HCT116 (cell line): ENCODE data around the gene FHOD3. TPM values are rescaled to one million over a fixed set of nuclear protein-coding genes. Genes with fewer than 3 reads are reported as not detected.

Experiments
- ATAC-seq: fragments of 200-7000 bp; cut with Tn5 transposase; 2 replicates; pipeline ENCODE4 v1.9.1; 2020; ENCODE audit warnings: mild to moderate bottlenecking, moderate library complexity
- BruUV-seq: library from RNA; stranded (reverse); fragments of 400-500 nt; replicated peaks from 2 replicates; lab custom pipeline; 2021; lab: Mats Ljungman, UMichigan
- CTCF ChIA-PET: fragments of 300-600 bp; sonication (Branson Sonifier 250); formaldehyde crosslinking; loops from one replicate; lab custom pipeline; 2021; ENCODE audit warnings: antibody characterized with exemption; lab: Charles Lee
- POLR2A ChIA-PET: fragments of 300-600, 350-600 bp; sonication (Branson Sonifier 250); formaldehyde crosslinking; loops from one replicate; lab custom pipeline; 2021; ENCODE audit warnings: antibody characterized with exemption; lab: Charles Lee
- RAD21 ChIA-PET, 2 experiments: fragments of 300-600 bp; sonication (Branson Sonifier 250); formaldehyde crosslinking; loops; one replicate each; lab custom pipeline; 2023; ENCODE audit warnings: low total read pairs in 2 of 2; ENCODE audit not compliant: uncharacterized antibody in 2 of 2, unreplicated experiment in 2 of 2, low non-redundant PET in 1 of 2; lab: Charles Lee
- DNase-seq: peaks from one replicate; pipeline ENCODE4 v3.0.0-alpha.2; 2010; ENCODE audit warnings: low read depth, low spot score
- H2AFZ ChIP-seq: fragments of 200-600 bp; shearing (Covaris generic), sonication (generic); 2 replicates; pipeline ENCODE4 v1.6.1; 2017; ENCODE audit warnings: low read depth, mixed run types, mixed read lengths, antibody characterized with exemption, low read length; ENCODE audit not compliant: poor library complexity, severe bottlenecking
- H3K27ac ChIP-seq: 2 replicates; pipeline ENCODE4 v1.5.1; 2012; ENCODE audit warnings: low read depth, low read length
- H3K27me3 ChIP-seq: fragments of 200-600 bp; sonication (generic); 2 replicates; pipeline ENCODE4 v1.6.1; 2016; ENCODE audit warnings: mixed run types, low read length, mixed read lengths; ENCODE audit not compliant: insufficient read depth
- H3K36me3 ChIP-seq, 2 experiments: fragments of 200-500 bp in 1 of 2; fragments of 200-600 bp in 1 of 2; sonication (Bioruptor generic) in 1 of 2; sonication (generic) in 1 of 2; 2 replicates each; pipeline versions ENCODE4 v1.5.1 to v1.6.1; 2014 to 2016; ENCODE audit warnings: low read length in 2 of 2, inconsistent platforms in 1 of 2, mixed read lengths in 1 of 2, mixed run types in 1 of 2; ENCODE audit not compliant: insufficient read depth in 2 of 2, control insufficient read depth in 1 of 2
- H3K4me1 ChIP-seq, 2 experiments: fragments of 200-600 bp in 1 of 2; sonication (generic) in 1 of 2; 2 replicates each; pipeline versions ENCODE4 v1.5.1 to v1.6.1; 2012 to 2017; ENCODE audit warnings: low read length in 2 of 2, inconsistent platforms in 1 of 2, mild to moderate bottlenecking in 1 of 2, mixed read lengths in 1 of 2, mixed run types in 1 of 2, moderate library complexity in 1 of 2; ENCODE audit not compliant: insufficient read depth in 2 of 2, control insufficient read depth in 1 of 2
- H3K4me2 ChIP-seq: fragments of 200-600 bp; sonication (generic); 2 replicates; pipeline ENCODE4 v1.6.1; 2017; ENCODE audit warnings: mixed run types, low read length, mixed read lengths
- H3K4me3 ChIP-seq, 2 experiments: fragments of 200-600 bp in 1 of 2; sonication (generic) in 1 of 2; replicated peaks in 1 of 2; 2 replicates each; pipeline ENCODE4 v1.5.1; 2011 to 2016; ENCODE audit warnings: low read length in 2 of 2, control low read depth in 1 of 2, low read depth in 1 of 2, mild to moderate bottlenecking in 1 of 2, mixed read lengths in 1 of 2, mixed run types in 1 of 2
- H3K79me2 ChIP-seq: fragments of 200-600 bp; sonication (generic); 2 replicates; pipeline ENCODE4 v1.6.1; 2017; ENCODE audit warnings: mild to moderate bottlenecking, mixed run types, low read length, moderate library complexity, mixed read lengths; ENCODE audit not compliant: insufficient read depth
- H3K9ac ChIP-seq: fragments of 200-600 bp; sonication (generic); 2 replicates; pipeline ENCODE4 v1.6.1; 2016; ENCODE audit warnings: low read length, mixed read lengths
- H3K9me2 ChIP-seq: fragments of 200-600 bp; sonication (generic), shearing (Covaris generic); 2 replicates; pipeline ENCODE4 v1.6.1; 2017; ENCODE audit warnings: mixed run types, mild to moderate bottlenecking, moderate library complexity; ENCODE audit not compliant: insufficient read depth
- H3K9me3 ChIP-seq, 2 experiments: fragments of 200-500 bp in 1 of 2; fragments of 200-600 bp in 1 of 2; sonication (Bioruptor generic) in 1 of 2; sonication (generic) in 1 of 2; 2 replicates each; pipeline ENCODE4 v1.6.1; 2014 to 2017; ENCODE audit warnings: low read length in 2 of 2, mixed read lengths in 2 of 2, inconsistent platforms in 1 of 2, low read depth in 1 of 2, mild to moderate bottlenecking in 1 of 2, mixed run types in 1 of 2, moderate library complexity in 1 of 2; ENCODE audit not compliant: control insufficient read depth in 1 of 2, insufficient read depth in 1 of 2
- H4K20me1 ChIP-seq: fragments of 200-600 bp; sonication (generic), shearing (Covaris generic); 2 replicates; pipeline ENCODE4 v1.6.1; 2017; ENCODE audit warnings: mixed run types, mild to moderate bottlenecking, moderate library complexity; ENCODE audit not compliant: insufficient read depth
- CEBPB ChIP-seq: IDR thresholded peaks from 2 replicates; pipeline ENCODE4 v1.6.1; 2012; ENCODE audit warnings: low read depth
- EGR1 ChIP-seq: IDR thresholded peaks from 2 replicates; pipeline ENCODE4 v1.6.1; 2012; ENCODE audit warnings: low read depth
- EZH2phosphoT487 ChIP-seq: fragments of 200-600 bp; IDR thresholded peaks from 2 replicates; pipeline ENCODE4 v1.6.1; 2018; ENCODE audit warnings: antibody characterized with exemption, borderline replicate concordance
- FOSL1 ChIP-seq: IDR thresholded peaks from 2 replicates; pipeline ENCODE4 v1.6.1; 2012; ENCODE audit warnings: low read depth
- JUND ChIP-seq: IDR thresholded peaks from 2 replicates; pipeline ENCODE4 v1.6.1; 2012
- POLR2AphosphoS5 ChIP-seq: IDR thresholded peaks from 2 replicates; pipeline ENCODE4 v1.6.1; 2011; ENCODE audit warnings: mild to moderate bottlenecking, low read depth, low read length, moderate library complexity
- SP1 ChIP-seq: IDR thresholded peaks from 2 replicates; pipeline ENCODE4 v1.6.1; 2012; ENCODE audit warnings: low read depth
- SRF ChIP-seq: IDR thresholded peaks from 2 replicates; pipeline ENCODE4 v1.6.1; 2012; ENCODE audit warnings: low read depth
- ZNF274 ChIP-seq: fragments of 200-500 bp; sonication (Bioruptor generic); IDR thresholded peaks from 2 replicates; pipeline ENCODE4 v1.6.1; 2014; ENCODE audit warnings: mild to moderate bottlenecking, low read depth, low read length, inconsistent platforms
- intact Hi-C: fragments of 100-400 bp; cut with micrococcal nuclease; formaldehyde crosslinking; loops from 2 replicates; pipeline ENCODE4 v1.10.0; 2022
- total RNA-seq: library from RNA; stranded (reverse); gene quantifications from one replicate; pipeline ENCODE4 v1.2.1, GENCODE V29; 2021; ENCODE audit not compliant: unreplicated experiment
- TF ChIP-seq, protein P1 (sequence below): IDR thresholded peaks from 2 replicates; pipeline ENCODE4 v1.6.1; 2012
- TF ChIP-seq, protein P2 (sequence below): IDR thresholded peaks from 2 replicates; pipeline ENCODE4 v1.6.1; 2012; ENCODE audit warnings: low read depth
- TF ChIP-seq, protein P3 (sequence below): IDR thresholded peaks from 2 replicates; pipeline ENCODE4 v1.6.1; 2011; ENCODE audit warnings: mild to moderate bottlenecking, low read length, moderate library complexity; ENCODE audit not compliant: insufficient replicate concordance; ENCODE audit errors: extremely low read depth
- TF ChIP-seq, protein P4 (sequence below), 3 experiments: fragments of 200-600 bp in 1 of 3; sonication (generic) in 1 of 3; IDR thresholded peaks in 2 of 3; conservative IDR thresholded peaks in 1 of 3; 2 replicates each; pipeline ENCODE4 v1.5.1; 2012 to 2017; ENCODE audit warnings: low read depth in 2 of 3, low read length in 2 of 3, antibody characterized with exemption in 1 of 3, borderline replicate concordance in 1 of 3, control low read depth in 1 of 3, mild to moderate bottlenecking in 1 of 3, mixed read lengths in 1 of 3, mixed run types in 1 of 3, moderate library complexity in 1 of 3; ENCODE audit not compliant: insufficient read depth in 1 of 3

The FHOD3 gene
- total RNA-seq, 1 experiment from 2014 or later = 4.0 TPM

DNA sequence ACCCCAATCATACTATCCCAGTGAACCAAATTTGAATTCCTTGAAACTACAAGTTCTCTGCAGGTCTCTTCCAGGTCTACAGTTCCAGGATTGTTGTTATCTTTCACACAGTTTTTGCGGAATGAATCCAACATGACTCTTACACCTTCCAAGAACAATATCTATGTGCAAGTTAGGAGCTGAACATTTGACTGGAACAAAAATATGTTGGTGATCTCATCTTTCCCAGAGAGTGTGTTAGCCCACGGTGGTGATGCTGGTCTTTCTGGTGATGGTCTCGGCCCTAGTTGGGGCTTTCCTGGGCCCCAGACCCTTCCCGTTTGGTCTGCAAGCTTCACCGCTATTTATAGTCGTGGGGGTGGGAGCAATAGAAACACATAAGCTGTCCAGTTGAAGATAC, 357.6 kb downstream of the FHOD3 start:
- Histone ChIP-seq H3K79me2 (no peaks in the 10 kb centered on the region), H3K27ac (no peak overlapping the region), H3K9me3 (no peaks in the 10 kb centered on the region), H3K36me3 (no peaks in the 10 kb centered on the region), H3K4me2 (no peak overlapping the region), H3K4me3 (no peak overlapping the region), H3K9me2 (no peaks in the 10 kb centered on the region), H3K9ac (no peak overlapping the region), H3K4me1 (no peaks in the 10 kb centered on the region), H3K27me3 (peaks cover 7% of the 10 kb centered on the region; the same call in 1 of the 2 replicates), H4K20me1 (no peaks in the 10 kb centered on the region), H2AFZ (no peak overlapping the region)
- TF ChIP-seq JUND = no peak
- TF ChIP-seq, protein P1, sequence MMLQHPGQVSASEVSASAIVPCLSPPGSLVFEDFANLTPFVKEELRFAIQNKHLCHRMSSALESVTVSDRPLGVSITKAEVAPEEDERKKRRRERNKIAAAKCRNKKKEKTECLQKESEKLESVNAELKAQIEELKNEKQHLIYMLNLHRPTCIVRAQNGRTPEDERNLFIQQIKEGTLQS = no peak
- TF ChIP-seq FOSL1 = no peak
- TF ChIP-seq, protein P2, sequence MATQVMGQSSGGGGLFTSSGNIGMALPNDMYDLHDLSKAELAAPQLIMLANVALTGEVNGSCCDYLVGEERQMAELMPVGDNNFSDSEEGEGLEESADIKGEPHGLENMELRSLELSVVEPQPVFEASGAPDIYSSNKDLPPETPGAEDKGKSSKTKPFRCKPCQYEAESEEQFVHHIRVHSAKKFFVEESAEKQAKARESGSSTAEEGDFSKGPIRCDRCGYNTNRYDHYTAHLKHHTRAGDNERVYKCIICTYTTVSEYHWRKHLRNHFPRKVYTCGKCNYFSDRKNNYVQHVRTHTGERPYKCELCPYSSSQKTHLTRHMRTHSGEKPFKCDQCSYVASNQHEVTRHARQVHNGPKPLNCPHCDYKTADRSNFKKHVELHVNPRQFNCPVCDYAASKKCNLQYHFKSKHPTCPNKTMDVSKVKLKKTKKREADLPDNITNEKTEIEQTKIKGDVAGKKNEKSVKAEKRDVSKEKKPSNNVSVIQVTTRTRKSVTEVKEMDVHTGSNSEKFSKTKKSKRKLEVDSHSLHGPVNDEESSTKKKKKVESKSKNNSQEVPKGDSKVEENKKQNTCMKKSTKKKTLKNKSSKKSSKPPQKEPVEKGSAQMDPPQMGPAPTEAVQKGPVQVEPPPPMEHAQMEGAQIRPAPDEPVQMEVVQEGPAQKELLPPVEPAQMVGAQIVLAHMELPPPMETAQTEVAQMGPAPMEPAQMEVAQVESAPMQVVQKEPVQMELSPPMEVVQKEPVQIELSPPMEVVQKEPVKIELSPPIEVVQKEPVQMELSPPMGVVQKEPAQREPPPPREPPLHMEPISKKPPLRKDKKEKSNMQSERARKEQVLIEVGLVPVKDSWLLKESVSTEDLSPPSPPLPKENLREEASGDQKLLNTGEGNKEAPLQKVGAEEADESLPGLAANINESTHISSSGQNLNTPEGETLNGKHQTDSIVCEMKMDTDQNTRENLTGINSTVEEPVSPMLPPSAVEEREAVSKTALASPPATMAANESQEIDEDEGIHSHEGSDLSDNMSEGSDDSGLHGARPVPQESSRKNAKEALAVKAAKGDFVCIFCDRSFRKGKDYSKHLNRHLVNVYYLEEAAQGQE = no peak
- no peak for TF ChIP-seq POLR2AphosphoS5
- no peak for TF ChIP-seq SRF
- TF ChIP-seq, protein P3, sequence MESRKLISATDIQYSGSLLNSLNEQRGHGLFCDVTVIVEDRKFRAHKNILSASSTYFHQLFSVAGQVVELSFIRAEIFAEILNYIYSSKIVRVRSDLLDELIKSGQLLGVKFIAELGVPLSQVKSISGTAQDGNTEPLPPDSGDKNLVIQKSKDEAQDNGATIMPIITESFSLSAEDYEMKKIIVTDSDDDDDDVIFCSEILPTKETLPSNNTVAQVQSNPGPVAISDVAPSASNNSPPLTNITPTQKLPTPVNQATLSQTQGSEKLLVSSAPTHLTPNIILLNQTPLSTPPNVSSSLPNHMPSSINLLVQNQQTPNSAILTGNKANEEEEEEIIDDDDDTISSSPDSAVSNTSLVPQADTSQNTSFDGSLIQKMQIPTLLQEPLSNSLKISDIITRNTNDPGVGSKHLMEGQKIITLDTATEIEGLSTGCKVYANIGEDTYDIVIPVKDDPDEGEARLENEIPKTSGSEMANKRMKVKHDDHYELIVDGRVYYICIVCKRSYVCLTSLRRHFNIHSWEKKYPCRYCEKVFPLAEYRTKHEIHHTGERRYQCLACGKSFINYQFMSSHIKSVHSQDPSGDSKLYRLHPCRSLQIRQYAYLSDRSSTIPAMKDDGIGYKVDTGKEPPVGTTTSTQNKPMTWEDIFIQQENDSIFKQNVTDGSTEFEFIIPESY = no peak
- TF ChIP-seq SP1 = no peak
- TF ChIP-seq, protein P4, sequence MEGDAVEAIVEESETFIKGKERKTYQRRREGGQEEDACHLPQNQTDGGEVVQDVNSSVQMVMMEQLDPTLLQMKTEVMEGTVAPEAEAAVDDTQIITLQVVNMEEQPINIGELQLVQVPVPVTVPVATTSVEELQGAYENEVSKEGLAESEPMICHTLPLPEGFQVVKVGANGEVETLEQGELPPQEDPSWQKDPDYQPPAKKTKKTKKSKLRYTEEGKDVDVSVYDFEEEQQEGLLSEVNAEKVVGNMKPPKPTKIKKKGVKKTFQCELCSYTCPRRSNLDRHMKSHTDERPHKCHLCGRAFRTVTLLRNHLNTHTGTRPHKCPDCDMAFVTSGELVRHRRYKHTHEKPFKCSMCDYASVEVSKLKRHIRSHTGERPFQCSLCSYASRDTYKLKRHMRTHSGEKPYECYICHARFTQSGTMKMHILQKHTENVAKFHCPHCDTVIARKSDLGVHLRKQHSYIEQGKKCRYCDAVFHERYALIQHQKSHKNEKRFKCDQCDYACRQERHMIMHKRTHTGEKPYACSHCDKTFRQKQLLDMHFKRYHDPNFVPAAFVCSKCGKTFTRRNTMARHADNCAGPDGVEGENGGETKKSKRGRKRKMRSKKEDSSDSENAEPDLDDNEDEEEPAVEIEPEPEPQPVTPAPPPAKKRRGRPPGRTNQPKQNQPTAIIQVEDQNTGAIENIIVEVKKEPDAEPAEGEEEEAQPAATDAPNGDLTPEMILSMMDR (IDR thresholded peaks at IDR 0.05 in 2 of 3, conservative IDR thresholded peaks at IDR 0.05 in 1 of 3; ENCODE audit: borderline replicate concordance in 1 of 3, insufficient read depth in 1 of 3, low read depth in 2 of 3, low read length in 2 of 3) = no peak
- no peak for TF ChIP-seq CEBPB
- no peak for TF ChIP-seq EGR1
- no peak for TF ChIP-seq EZH2phosphoT487
- no peak for TF ChIP-seq ZNF274
- intact Hi-C loops = no loop called here
- CTCF ChIA-PET = no interaction called here
- DNase-seq = no peak
- POLR2A ChIA-PET = no interaction called here
- BruUV-seq = no TSS peak
- RAD21 ChIA-PET = no interaction called here
- ATAC-seq = no peak
